ENCODE results near the gene ARHGAP42.

Gene ARHGAP42

DNA sequence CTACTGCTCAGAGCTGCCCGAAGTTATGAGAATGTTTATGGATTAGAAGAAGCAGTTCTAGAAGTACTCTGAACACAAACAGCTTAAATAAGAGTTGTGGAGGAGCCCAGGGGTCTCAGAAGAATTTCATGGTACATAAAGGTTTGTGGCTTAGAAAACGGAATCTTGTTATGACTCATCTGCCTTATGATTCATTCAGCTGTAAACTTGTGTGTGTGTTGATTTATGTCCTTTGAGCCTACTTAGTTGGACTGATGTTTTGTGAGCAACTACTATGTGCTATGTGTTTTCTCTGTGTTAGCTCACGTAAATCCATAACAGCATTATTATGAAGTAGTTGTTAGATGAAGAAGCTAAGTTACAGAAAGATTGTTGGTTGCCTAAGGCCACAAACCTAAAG is 238.8 kb downstream of the ARHGAP42 start:
- no peak for TF ChIP-seq CTCF (IDR thresholded peaks at IDR 0.05; ENCODE audit: control insufficient read depth, extremely low read depth, insufficient read depth)
- no peak for DNase-seq (ENCODE audit: low read depth)
- H3K4me3 ChIP-seq (ENCODE audit: low read depth, low read length) = no peak overlapping the region

DNA sequence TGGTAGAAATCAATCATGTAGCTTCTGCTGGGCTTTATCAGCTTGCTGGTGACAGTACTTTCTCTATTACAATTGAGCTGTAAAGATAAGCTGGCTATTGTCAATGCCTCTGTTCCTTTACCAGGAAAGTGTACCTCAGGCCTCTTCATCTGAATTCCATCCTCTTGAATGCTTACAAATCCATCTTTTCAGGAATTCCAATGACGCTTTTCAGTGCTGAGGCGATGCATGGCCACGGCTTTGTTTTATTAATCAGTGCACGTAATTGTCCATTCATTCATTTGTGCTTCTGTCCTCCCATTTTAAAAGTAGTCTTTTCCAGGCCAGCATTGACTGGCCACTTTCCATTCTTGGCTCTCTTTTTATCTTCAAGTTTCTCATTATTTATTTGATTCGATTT is 240.5 kb downstream of the ARHGAP42 start:
- H3K4me3 ChIP-seq (ENCODE audit: low read depth, low read length) = no peak overlapping the region
- DNase-seq (ENCODE audit: low read depth) = no peak
- TF ChIP-seq CTCF (IDR thresholded peaks at IDR 0.05; ENCODE audit: control insufficient read depth, extremely low read depth, insufficient read depth) = no peak

DNA sequence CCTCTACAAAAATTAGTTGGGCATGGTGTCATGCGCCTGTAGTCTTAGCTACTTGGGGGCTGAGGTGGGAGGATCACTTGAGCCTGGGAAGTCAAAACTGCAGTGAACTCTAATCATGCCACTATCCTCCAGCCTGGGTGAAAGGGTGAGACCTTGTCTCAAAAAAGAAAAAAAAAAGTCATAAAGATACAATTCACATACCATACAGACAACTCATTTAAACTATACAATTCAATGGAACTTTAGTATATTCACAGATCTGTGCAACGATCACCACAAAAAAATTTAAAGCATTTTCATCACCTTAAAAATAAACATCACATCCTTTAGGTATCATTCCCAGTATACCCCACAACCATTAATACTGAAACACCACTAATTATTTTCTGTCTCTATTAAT is 241.3 kb downstream of the ARHGAP42 start:
- TF ChIP-seq CTCF (IDR thresholded peaks at IDR 0.05; ENCODE audit: control insufficient read depth, extremely low read depth, insufficient read depth) = no peak
- no peak overlapping the region for H3K4me3 ChIP-seq (ENCODE audit: low read depth, low read length)
- DNase-seq (ENCODE audit: low read depth) = no peak

GRCh38 chr11:100929377-100929776 is 242.3 kb downstream of the ARHGAP42 start:
- TF ChIP-seq CTCF (IDR thresholded peaks at IDR 0.05; ENCODE audit: control insufficient read depth, extremely low read depth, insufficient read depth) = no peak
- no peak for DNase-seq (ENCODE audit: low read depth)
- no peak overlapping the region for H3K4me3 ChIP-seq (ENCODE audit: low read depth, low read length)

- peak; percentile 54 for TF ChIP-seq CTCF (IDR thresholded peaks at IDR 0.05; ENCODE audit: control insufficient read depth, extremely low read depth, insufficient read depth)
- no peak overlapping the region for H3K4me3 ChIP-seq (ENCODE audit: low read depth, low read length)
- no peak for DNase-seq (ENCODE audit: low read depth)
These were observed 243.2 kb downstream of the ARHGAP42 start for GRCh38 chr11:100930185-100930778.

- no peak overlapping the region for H3K4me3 ChIP-seq (ENCODE audit: low read depth, low read length)
- peak; percentile 63 for TF ChIP-seq CTCF (IDR thresholded peaks at IDR 0.05; ENCODE audit: control insufficient read depth, extremely low read depth, insufficient read depth)
- DNase-seq (ENCODE audit: low read depth) = no peak
These were observed 245.5 kb downstream of the ARHGAP42 start for GRCh38 chr11:100932474-100933100.

- TF ChIP-seq CTCF (IDR thresholded peaks at IDR 0.05; ENCODE audit: control insufficient read depth, extremely low read depth, insufficient read depth) = no peak
- no peak for DNase-seq (ENCODE audit: low read depth)
- no peak overlapping the region for H3K4me3 ChIP-seq (ENCODE audit: low read depth, low read length)
These were observed 249.7 kb downstream of the ARHGAP42 start for GRCh38 chr11:100936781-100937180.

All from LNCaP clone FGC (cell line).